ENCODE data around the gene MYO3A.
A peak's percentile ranks its signal among the peaks of the same experiment; 100 is the strongest.

The MYO3A gene

GRCh38 chr10:26214551-26215395 is 280.7 kb downstream of the MYO3A start:
- DNase-seq (ENCODE audit: low spot score), result no peak

GRCh38 chr10:26215396-26215934 is 281.4 kb downstream of the MYO3A start:
- no peak for DNase-seq (ENCODE audit: low spot score)

GRCh38 chr10:26215935-26216584 is 282.0 kb downstream of the MYO3A start:
- peak; percentile 49 for DNase-seq (ENCODE audit: low spot score)

- no peak for DNase-seq (ENCODE audit: low spot score)
Observed at GRCh38 chr10:26216585-26217395, 282.8 kb downstream of the MYO3A start, which contains the start of gene GAD2. GAD2 (plus strand) TSS chr10:26216774; CDS start chr10:26216810, 36 bp downstream.

- no peak for DNase-seq (ENCODE audit: low spot score)
Observed at GRCh38 chr10:26217396-26218086, 283.5 kb downstream of the MYO3A start.

- DNase-seq (ENCODE audit: low spot score), result no peak
Observed at GRCh38 chr10:26219676-26220075, 285.6 kb downstream of the MYO3A start.

- no peak for DNase-seq (ENCODE audit: low spot score)
Observed at GRCh38 chr10:26220901-26221300, 286.9 kb downstream of the MYO3A start.

GRCh38 chr10:26221541-26221940 is 287.5 kb downstream of the MYO3A start:
- no peak for DNase-seq (ENCODE audit: low spot score)

GRCh38 chr10:26222563-26222962 is 288.5 kb downstream of the MYO3A start:
- no peak for DNase-seq (ENCODE audit: low spot score)

- DNase-seq (ENCODE audit: low spot score), result no peak
Observed at GRCh38 chr10:26225322-26225721, 291.3 kb downstream of the MYO3A start.

- no peak for DNase-seq (ENCODE audit: low spot score)
Observed at GRCh38 chr10:26227786-26228185, 293.8 kb downstream of the MYO3A start.

GRCh38 chr10:26232174-26232573 is 298.1 kb downstream of the MYO3A start:
- DNase-seq (ENCODE audit: low spot score), result no peak

GRCh38 chr10:26235761-26236160 is 301.7 kb downstream of the MYO3A start:
- DNase-seq (ENCODE audit: low spot score), result no peak

- no peak for DNase-seq (ENCODE audit: low spot score)
Observed at GRCh38 chr10:26238378-26238777, 304.3 kb downstream of the MYO3A start.

- DNase-seq (ENCODE audit: low spot score), result no peak
Observed at GRCh38 chr10:26242706-26243350, 308.8 kb downstream of the MYO3A start.

GRCh38 chr10:26243351-26243720 is 309.3 kb downstream of the MYO3A start:
- no peak for DNase-seq (ENCODE audit: low spot score)

- no peak for DNase-seq (ENCODE audit: low spot score)
Observed at GRCh38 chr10:26249681-26250080, 315.7 kb downstream of the MYO3A start.

- DNase-seq (ENCODE audit: low spot score), result no peak
Observed at GRCh38 chr10:26251925-26252324, 317.9 kb downstream of the MYO3A start.

- no peak for DNase-seq (ENCODE audit: low spot score)
Observed at GRCh38 chr10:26254616-26255015, 320.6 kb downstream of the MYO3A start.

GRCh38 chr10:26259341-26259740 is 325.3 kb downstream of the MYO3A start:
- no peak for DNase-seq (ENCODE audit: low spot score)

Measured in germinal center (tissue), 1 donor.